Kidney capillary endothelial cell (primary cell): ENCODE measurements around the gene RCL1.
A peak's percentile ranks its signal among the peaks of the same experiment; 100 is the strongest.

ENCODE experiments used
- DNase-seq: peaks from one replicate; pipeline ENCODE4 v3.0.0-alpha.2; 2018; ENCODE audit warnings: low spot score

Gene RCL1

GRCh38 chr9:4844056-4844838 is 51.5 kb downstream of the RCL1 start:
- DNase-seq: no peak

- DNase-seq: no peak
These were observed 56.6 kb downstream of the RCL1 start for GRCh38 chr9:4849369-4849768.

GRCh38 chr9:4850603-4851310 is 58.0 kb downstream of the RCL1 start:
- DNase-seq: no peak

GRCh38 chr9:4852419-4852818 is 59.7 kb downstream of the RCL1 start:
- no peak for DNase-seq

DNA sequence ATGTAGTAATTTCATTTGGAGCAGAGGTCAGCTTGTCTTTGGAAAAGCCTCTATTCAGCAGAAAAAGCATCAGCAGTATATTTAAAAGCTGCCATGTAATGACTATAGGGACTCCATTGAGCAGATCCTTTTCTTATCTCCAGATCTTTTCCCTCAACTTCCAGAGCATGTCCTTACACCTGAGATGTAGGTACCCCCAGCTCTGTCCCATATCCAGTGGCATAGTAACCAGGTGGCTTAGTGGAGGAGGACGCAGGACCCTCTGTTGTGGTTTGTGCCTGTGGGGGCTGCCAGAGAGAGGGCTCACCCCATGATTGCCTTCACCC is 61.5 kb downstream of the RCL1 start:
- no peak for DNase-seq

DNA sequence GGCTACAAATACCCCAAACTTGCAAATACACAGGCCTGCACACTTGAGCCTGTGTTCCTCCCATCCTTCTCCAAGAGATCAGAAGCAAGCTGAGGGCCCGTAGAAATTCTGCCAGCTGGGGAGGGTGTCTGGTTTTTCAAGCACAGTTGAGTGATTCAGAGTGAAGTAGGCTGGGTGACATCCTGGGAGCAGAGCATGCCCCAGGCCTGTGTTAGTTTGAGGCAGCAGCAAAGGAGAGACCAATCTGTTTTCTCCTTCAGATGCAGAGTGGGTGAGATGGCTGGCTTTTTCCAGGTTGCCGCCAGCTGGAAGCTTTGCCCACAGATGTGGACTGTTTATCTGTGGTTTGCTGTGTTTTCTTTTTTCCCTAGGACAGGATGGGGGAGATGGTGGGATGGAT is 63.1 kb downstream of the RCL1 start:
- no peak for DNase-seq

- DNase-seq: no peak
These were observed 64.5 kb downstream of the RCL1 start for GRCh38 chr9:4857163-4857810.

DNA sequence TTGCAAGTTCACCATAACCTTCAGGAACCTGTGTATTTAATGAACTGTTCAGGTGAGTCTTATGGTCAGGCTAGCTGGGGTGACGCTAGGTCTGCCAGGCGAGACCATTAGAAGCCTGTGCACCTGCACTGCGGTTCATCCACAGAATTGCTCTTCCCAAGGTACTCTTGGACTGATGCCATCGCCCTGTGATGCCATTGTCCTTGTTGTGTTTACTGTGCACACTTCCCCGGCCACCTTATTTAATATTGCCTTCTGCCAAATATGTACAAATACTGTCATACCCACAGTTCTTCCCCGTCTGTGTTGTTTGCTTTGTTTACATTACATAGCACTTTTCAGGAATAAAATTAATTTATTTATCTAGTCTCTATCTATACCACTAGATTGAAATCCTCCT is 66.3 kb downstream of the RCL1 start:
- DNase-seq: no peak

GRCh38 chr9:4860383-4860782 is 67.6 kb downstream of the RCL1 start:
- DNase-seq: no peak

GRCh38 chr9:4861145-4861544 is 68.4 kb downstream of the RCL1 start:
- no peak for DNase-seq

DNA sequence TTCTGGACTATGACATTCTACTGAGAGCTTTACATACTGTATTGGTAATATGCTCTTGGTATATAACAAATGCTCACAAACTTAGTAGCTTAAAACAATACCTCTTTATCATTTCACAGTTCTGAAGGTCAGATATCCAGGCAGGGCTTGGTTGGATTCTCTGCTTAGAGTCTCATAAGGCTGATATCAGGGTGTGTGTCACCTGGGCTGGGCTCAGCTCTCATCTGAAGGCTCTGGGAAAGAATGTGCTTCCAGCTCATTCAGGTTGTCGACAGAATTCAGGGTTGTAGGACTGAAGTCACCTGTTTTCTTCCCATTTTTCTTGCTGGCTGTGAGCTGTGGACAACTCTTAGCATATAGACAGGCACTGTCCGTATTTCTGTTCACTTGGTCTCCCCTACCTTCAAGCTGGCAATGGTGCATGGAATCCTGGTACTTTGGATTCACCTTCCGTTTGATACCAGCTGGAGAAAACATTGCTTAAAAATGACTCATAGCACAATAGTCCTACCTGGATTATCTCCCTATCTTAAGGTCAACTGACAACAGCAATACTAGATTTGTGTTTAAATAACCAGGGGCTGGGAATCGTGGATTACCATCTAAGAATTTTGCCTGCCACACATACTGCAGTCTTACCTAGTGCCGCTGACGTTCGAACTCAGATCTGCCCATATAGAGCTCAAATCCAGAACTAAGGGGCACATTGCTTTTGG is 69.2 kb downstream of the RCL1 start:
- no peak for DNase-seq

- no peak for DNase-seq
These were observed 69.9 kb downstream of the RCL1 start for GRCh38 chr9:4862506-4863250.

DNA sequence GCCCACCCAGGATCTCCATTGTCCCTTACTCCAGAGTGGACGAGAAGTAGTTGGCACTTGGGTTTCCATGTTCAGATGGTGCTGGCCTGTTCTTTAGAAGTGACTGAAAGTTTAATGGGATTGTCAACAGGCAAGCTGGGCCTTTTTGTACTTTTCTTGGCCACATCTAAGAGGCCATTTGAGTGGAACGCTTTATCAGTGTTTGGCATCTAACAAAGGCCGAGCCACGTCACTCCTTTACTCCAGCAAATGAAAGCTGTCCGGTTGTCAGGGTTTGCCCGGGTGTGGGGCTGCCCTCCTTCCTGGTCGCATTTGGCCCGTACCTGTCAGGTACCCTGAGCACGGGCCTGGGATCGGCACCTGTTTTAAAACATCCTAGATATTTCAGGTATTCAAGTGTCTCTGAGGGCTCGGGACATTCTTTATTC is 71.5 kb downstream of the RCL1 start:
- no peak for DNase-seq

DNA sequence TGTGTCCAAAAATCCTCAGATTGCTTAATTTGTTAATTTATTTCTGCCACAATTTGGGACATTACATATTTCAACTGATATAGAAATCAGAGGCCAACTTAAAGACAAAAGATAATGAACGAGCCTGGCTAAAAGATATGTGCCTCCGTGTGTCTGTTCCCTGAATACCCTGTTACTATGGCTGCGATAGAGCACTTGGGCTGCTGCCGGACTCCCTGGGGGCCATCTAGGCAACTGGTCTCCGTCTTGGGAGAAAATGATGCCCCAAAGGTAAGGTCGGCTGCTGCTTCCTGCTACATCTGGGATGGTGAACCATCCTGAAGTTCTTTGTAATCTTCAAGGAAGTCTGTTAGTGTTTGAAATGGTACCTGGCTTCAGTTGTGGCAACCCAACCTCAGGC is 72.0 kb downstream of the RCL1 start:
- DNase-seq: no peak

- DNase-seq: no peak
These were observed 72.9 kb downstream of the RCL1 start for GRCh38 chr9:4865681-4866080.

DNA sequence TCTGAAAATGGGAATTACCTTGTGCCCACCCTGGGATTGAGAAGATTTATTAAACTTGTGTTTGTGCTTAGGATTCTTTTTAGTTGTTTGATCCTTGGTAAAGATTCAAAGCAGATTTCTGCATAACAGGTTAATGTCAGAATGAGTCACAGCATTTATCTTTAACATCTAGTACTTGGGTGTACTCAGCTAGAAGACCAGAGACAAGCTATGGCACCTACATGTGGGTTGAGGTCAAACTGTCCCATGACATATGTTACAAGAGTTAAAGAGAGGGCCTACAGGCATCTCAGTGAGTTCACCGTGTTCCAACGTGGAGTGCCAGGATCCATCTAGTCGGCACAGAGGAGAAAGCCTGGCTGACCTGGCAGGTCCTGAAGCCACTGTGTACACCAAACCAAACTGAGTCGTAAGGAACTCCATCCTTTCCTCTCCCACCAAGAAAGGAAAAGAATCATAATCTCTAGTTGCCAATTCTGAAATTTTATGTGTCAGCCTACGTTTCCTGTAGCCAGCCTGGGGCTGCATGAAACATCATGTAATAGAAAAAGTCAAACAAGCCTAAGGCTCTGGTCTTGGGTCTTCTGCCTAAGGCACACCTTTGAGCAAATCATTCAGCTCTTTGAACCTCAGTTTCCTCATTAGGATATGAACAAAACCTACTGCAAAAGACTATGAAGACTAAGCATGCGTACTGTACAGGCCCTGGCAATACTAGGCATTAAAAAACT is 73.7 kb downstream of the RCL1 start:
- DNase-seq: peak; percentile 4

DNA sequence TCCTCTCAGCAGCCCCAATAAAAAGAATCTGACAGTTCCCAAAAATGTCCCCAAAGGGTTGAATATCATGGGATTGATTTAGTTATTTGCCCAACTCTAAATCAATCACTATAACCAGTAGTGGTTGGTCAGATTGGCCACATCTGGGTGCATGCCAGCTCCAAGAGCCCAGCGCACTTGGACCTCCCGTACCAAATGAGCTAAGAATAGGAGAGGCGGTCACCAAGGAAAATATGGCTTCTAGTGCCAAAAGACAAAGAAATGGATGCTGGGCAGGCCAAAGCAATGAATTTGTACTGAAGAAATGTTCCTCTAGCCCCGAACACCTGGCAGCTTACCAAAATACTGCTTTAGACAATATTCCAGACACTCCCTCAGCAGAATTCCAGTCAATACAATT is 80.3 kb downstream of the RCL1 start:
- DNase-seq: no peak

GRCh38 chr9:4875559-4875958 is 82.8 kb downstream of the RCL1 start:
- DNase-seq: no peak

GRCh38 chr9:4879115-4879558 is 86.4 kb downstream of the RCL1 start:
- no peak for DNase-seq

DNA sequence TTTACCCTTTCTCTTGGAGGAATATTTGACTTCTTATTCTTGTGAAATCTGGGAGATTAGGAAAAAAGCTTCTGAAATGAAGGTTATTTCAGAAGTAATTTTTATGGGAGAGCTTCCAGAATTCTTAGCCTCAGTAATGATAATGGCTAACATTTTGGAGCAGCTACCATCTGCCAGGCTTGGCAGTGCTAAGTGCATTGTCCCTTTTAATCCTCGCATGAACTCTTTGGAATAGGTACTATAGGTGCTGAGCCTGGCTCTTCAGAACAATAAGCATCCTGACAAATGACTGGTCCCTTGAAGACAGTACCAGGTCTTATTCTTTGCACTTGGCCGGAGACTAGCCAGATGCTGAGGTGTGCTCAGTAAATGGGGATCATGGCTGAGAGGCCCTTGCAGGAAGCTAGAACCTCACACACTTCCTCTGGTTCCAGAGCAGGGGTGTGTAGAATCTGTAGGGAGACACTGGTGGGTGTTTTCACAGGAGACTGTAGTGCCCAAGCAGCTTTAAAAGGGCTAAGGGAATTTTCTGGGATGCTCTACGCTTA is 90.7 kb downstream of the RCL1 start:
- DNase-seq: no peak

GRCh38 chr9:4886698-4887097 is 94.0 kb downstream of the RCL1 start:
- DNase-seq: no peak
